IMR-90 (cell line): ENCODE measurements around the gene PMP22. TPM values are rescaled to one million over a fixed set of nuclear protein-coding genes. Genes with fewer than 3 reads are reported as not detected.

Experiments used
- ATAC-seq: fragments of 200-7000 bp; cut with Tn5 transposase; 2 replicates; pipeline ENCODE4 v1.9.1; 2020; ENCODE audit warnings: low read depth, mild to moderate bottlenecking, moderate library complexity
- BruUV-seq: library from RNA; stranded (reverse); fragments of 400-500 nt; replicated peaks from 2 replicates; lab custom pipeline; 2021; lab: Mats Ljungman, UMichigan
- CTCF ChIA-PET: fragments of 300-600 bp; formaldehyde crosslinking; extraction: SDS; loops from one replicate; lab custom pipeline; 2021; ENCODE audit warnings: antibody characterized with exemption; lab: Yijun Ruan, JAX
- POLR2A ChIA-PET: fragments of 300-600 bp; sonication (Branson Sonifier 250); formaldehyde crosslinking; loops from one replicate; lab custom pipeline; 2022; ENCODE audit warnings: antibody characterized with exemption; ENCODE audit not compliant: unreplicated experiment; lab: Charles Lee
- DNase-seq: peaks from one replicate; pipeline ENCODE4 v3.0.0; 2013
- H2AFZ ChIP-seq: replicated peaks from 2 replicates; pipeline ENCODE3; 2013; ENCODE audit warnings: low read length, mild to moderate bottlenecking; ENCODE audit not compliant: poor library complexity
- H2AK5ac ChIP-seq: 2 replicates; pipeline ENCODE4 v1.6.1; 2013; ENCODE audit warnings: low read depth, low read length, inconsistent platforms
- H2AK9ac ChIP-seq: replicated peaks from 2 replicates; pipeline ENCODE3; 2013; ENCODE audit warnings: mild to moderate bottlenecking, low read depth, low read length, moderate library complexity; ENCODE audit not compliant: poor library complexity
- H2BK120ac ChIP-seq: 2 replicates; pipeline ENCODE4 v1.6.1; 2013; ENCODE audit warnings: low read depth, low read length, inconsistent platforms
- H2BK15ac ChIP-seq: 3 replicates; pipeline ENCODE4 v1.6.1; 2013; ENCODE audit warnings: low read depth, low read length, inconsistent platforms
- H2BK20ac ChIP-seq: 2 replicates; pipeline ENCODE4 v1.6.1; 2013; ENCODE audit warnings: low read depth, mild to moderate bottlenecking, inconsistent platforms, low read length, moderate library complexity
- H2BK5ac ChIP-seq: 2 replicates; pipeline ENCODE4 v1.6.1; 2013; ENCODE audit warnings: mild to moderate bottlenecking, low read depth, low read length, inconsistent platforms; ENCODE audit not compliant: poor library complexity, severe bottlenecking
- H3K14ac ChIP-seq: replicated peaks from 2 replicates; pipeline ENCODE4 v1.6.1; 2013; ENCODE audit warnings: low read depth, low read length, inconsistent platforms
- H3K18ac ChIP-seq: 2 replicates; pipeline ENCODE4 v1.6.1; 2013; ENCODE audit warnings: low read depth, low read length, control low read depth
- H3K23ac ChIP-seq: 2 replicates; pipeline ENCODE4 v1.6.1; 2013; ENCODE audit warnings: low read depth, low read length, inconsistent platforms
- H3K27ac ChIP-seq: 2 replicates; pipeline ENCODE4 v1.5.1; 2013; ENCODE audit warnings: mild to moderate bottlenecking, control low read depth, low read length; ENCODE audit not compliant: insufficient read depth
- H3K27me3 ChIP-seq: 2 replicates; pipeline ENCODE4 v1.6.1; 2013; ENCODE audit warnings: low read length; ENCODE audit not compliant: control insufficient read depth, insufficient read depth
- H3K36me3 ChIP-seq: 2 replicates; pipeline ENCODE4 v1.6.1; 2013; ENCODE audit warnings: low read length, mixed read lengths; ENCODE audit not compliant: control insufficient read depth, insufficient read depth
- H3K4ac ChIP-seq: 2 replicates; pipeline ENCODE4 v1.6.1; 2013; ENCODE audit warnings: low read depth, low read length, inconsistent platforms
- H3K4me1 ChIP-seq: 2 replicates; pipeline ENCODE4 v1.6.1; 2013; ENCODE audit warnings: low read length, mixed read lengths; ENCODE audit not compliant: control insufficient read depth, insufficient read depth
- H3K4me2 ChIP-seq: 2 replicates; pipeline ENCODE4 v1.6.1; 2013; ENCODE audit warnings: low read depth, mild to moderate bottlenecking, control low read depth, low read length, moderate library complexity
- H3K4me3 ChIP-seq: 2 replicates; pipeline ENCODE4 v1.5.1; 2013; ENCODE audit warnings: low read depth, mild to moderate bottlenecking, control low read depth, low read length, moderate library complexity; ENCODE audit not compliant: insufficient read depth
- H3K56ac ChIP-seq: 2 replicates; pipeline ENCODE4 v1.6.1; 2013; ENCODE audit warnings: low read length, inconsistent platforms; ENCODE audit not compliant: insufficient read depth; ENCODE audit errors: extremely low read depth
- H3K79me1 ChIP-seq, 2 experiments: 2 replicates each; pipeline ENCODE4 v1.6.1; 2013; ENCODE audit warnings: low read length in 2 of 2, inconsistent platforms in 1 of 2, low read depth in 1 of 2
- H3K9ac ChIP-seq: 2 replicates; pipeline ENCODE4 v1.6.1; 2013; ENCODE audit warnings: low read depth, low read length, control low read depth
- H3K9me1 ChIP-seq: 2 replicates; pipeline ENCODE4 v1.6.1; 2013; ENCODE audit warnings: low read length, inconsistent platforms; ENCODE audit not compliant: insufficient read depth
- H3K9me3 ChIP-seq: 2 replicates; pipeline ENCODE4 v1.6.1; 2013; ENCODE audit warnings: low read length; ENCODE audit not compliant: control insufficient read depth, insufficient read depth
- H4K20me1 ChIP-seq: 2 replicates; pipeline ENCODE4 v1.6.1; 2013; ENCODE audit warnings: low read length, inconsistent platforms; ENCODE audit not compliant: insufficient read depth
- H4K5ac ChIP-seq: 2 replicates; pipeline ENCODE4 v1.6.1; 2013; ENCODE audit warnings: mild to moderate bottlenecking, low read depth, low read length, control low read depth
- H4K8ac ChIP-seq, 2 experiments: 2 replicates each; pipeline ENCODE4 v1.6.1; 2013; ENCODE audit warnings: low read depth in 2 of 2, low read length in 2 of 2, control low read depth in 1 of 2, inconsistent platforms in 1 of 2
- H4K91ac ChIP-seq: 2 replicates; pipeline ENCODE4 v1.6.1; 2013; ENCODE audit warnings: low read depth, low read length, inconsistent platforms; ENCODE audit not compliant: insufficient read depth
- MAFK ChIP-seq: IDR thresholded peaks from 2 replicates; pipeline ENCODE4 v1.6.1; 2012; ENCODE audit warnings: low read depth, low read length, improper control_type of control experiment
- MAZ ChIP-seq: IDR thresholded peaks from 2 replicates; pipeline ENCODE4 v1.6.1; 2012; ENCODE audit warnings: low read depth, mild to moderate bottlenecking, low read length, improper control_type of control experiment, moderate library complexity, borderline replicate concordance
- POLR2A ChIP-seq: IDR thresholded peaks from 2 replicates; pipeline ENCODE4 v1.6.1; 2012; ENCODE audit warnings: mild to moderate bottlenecking, low read depth, low read length
- WGBS, 2 experiments: methylation state at CpG; one replicate each; pipeline versions ENCODE4 v1.1.5 to v1.1.7; 2013; ENCODE audit warnings: missing lambda C conversion rate in 2 of 2; ENCODE audit not compliant: insufficient read length in 1 of 2; ENCODE audit errors: extremely low coverage in 2 of 2; 5-methylcytosine and 5-hydroxymethylcytosine counted together
- dilution Hi-C: fragments of 300-500 bp; cut with HindIII; formaldehyde crosslinking; loops from one replicate; pipeline ENCODE4 v1.14.3; 2018; ENCODE audit warnings: low sequenced_read_pairs; ENCODE audit not compliant: unreplicated experiment
- in situ Hi-C: fragments of 300-500 bp; cut with MboI; formaldehyde crosslinking; loops from 3 replicates; pipeline ENCODE4 v1.14.3; 2019; ENCODE audit warnings: low sequenced_read_pairs, inconsistent platforms, mixed read lengths
- intact Hi-C: fragments of 100-400 bp; cut with micrococcal nuclease; formaldehyde crosslinking; loops from 2 replicates; pipeline ENCODE4 v1.10.0; 2022
- polyA plus RNA-seq, 3 experiments: library from polyadenylated mRNA; depleted of rRNA; stranded (reverse); fragments of >200 nt; gene quantifications; 2 replicates each; pipeline ENCODE4 v1.2.3, GENCODE V29; 2012; ENCODE audit warnings: low replicate concordance in 1 of 3
- total RNA-seq: library from RNA; depleted of rRNA; stranded (reverse); fragments of >200 nt; gene quantifications from 2 replicates; pipeline ENCODE4 v1.2.3, GENCODE V29; 2012
- TF ChIP-seq, protein P1 (sequence below): conservative IDR thresholded peaks from 2 replicates; pipeline ENCODE4 v1.5.1; 2012; ENCODE audit warnings: mild to moderate bottlenecking, low read depth, low read length, improper control_type of control experiment

The PMP22 gene
- total and polyA plus RNA-seq, 2 of the 4 experiments (the other 2 are of a cell fraction), result 33.5 to 72.8 TPM

DNA sequence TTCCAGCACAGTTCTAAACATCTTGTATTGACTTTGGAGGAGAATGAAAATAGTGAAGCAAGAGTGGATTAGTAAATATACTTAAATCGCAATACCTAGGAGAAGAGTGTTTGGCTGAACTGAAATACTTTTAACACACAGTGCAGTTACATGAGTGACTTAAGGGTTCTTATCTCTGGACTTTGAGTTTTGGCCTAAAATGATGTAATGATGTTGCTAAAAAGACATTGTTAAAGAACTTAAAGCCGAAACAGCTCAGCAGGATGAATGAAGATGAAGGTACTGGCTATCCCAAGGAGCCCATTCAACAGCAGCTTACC, 28.1 kb downstream of the PMP22 start:
- H3K18ac ChIP-seq, result no peak overlapping the region
- TF ChIP-seq, protein P1, sequence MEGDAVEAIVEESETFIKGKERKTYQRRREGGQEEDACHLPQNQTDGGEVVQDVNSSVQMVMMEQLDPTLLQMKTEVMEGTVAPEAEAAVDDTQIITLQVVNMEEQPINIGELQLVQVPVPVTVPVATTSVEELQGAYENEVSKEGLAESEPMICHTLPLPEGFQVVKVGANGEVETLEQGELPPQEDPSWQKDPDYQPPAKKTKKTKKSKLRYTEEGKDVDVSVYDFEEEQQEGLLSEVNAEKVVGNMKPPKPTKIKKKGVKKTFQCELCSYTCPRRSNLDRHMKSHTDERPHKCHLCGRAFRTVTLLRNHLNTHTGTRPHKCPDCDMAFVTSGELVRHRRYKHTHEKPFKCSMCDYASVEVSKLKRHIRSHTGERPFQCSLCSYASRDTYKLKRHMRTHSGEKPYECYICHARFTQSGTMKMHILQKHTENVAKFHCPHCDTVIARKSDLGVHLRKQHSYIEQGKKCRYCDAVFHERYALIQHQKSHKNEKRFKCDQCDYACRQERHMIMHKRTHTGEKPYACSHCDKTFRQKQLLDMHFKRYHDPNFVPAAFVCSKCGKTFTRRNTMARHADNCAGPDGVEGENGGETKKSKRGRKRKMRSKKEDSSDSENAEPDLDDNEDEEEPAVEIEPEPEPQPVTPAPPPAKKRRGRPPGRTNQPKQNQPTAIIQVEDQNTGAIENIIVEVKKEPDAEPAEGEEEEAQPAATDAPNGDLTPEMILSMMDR, result no peak
- no peak for TF ChIP-seq MAZ
- TF ChIP-seq MAFK, result no peak
- TF ChIP-seq POLR2A, result no peak
- H2AK5ac ChIP-seq, result no peak overlapping the region
- no peak overlapping the region for H4K91ac ChIP-seq
- no peak overlapping the region for H2BK120ac ChIP-seq
- ChIA-PET CTCF (no interaction called here), POLR2A (interaction anchor here (0.7 kb wide), 1 partner anchor 26 kb away, joined by 3 read pairs; no protein-coding TSS in a partner anchor)
- H4K8ac ChIP-seq, result no peak overlapping the region
- no peak for DNase-seq
- no peaks in the 10 kb centered on the region for H3K27me3 ChIP-seq
- H2BK20ac ChIP-seq, result no peak overlapping the region
- peaks cover 12% of the 10 kb centered on the region for H3K4me1 ChIP-seq
- H3K4me3 ChIP-seq, result no peak overlapping the region
- no peak overlapping the region for H3K14ac ChIP-seq
- WGBS, 2 experiments, result no CpG with 5 or more reads among the region's 2 CpGs
- no peak overlapping the region for H4K5ac ChIP-seq
- intact Hi-C loops (no loop called here), dilution Hi-C loops (no loop called here), in situ Hi-C loops (no loop called here)
- no TSS peak for BruUV-seq
- H3K4me2 ChIP-seq, result no peak overlapping the region
- H2AFZ ChIP-seq, result no peak overlapping the region
- H3K79me1 ChIP-seq, result peaks cover 0 to 56% of the 10 kb centered on the region in 2 experiments; a peak in 2 of 4 replicates
- H3K9ac ChIP-seq, result no peak overlapping the region
- H3K9me1 ChIP-seq, result peaks cover 14% of the 10 kb centered on the region
- H3K9me3 ChIP-seq, result no peaks in the 10 kb centered on the region
- peaks cover 62% of the 10 kb centered on the region for H3K36me3 ChIP-seq
- no peak overlapping the region for H2AK9ac ChIP-seq
- no peak for ATAC-seq
- H2BK15ac ChIP-seq, result no peak overlapping the region
- peaks cover 19% of the 10 kb centered on the region; the same call in 1 of the 2 replicates for H4K20me1 ChIP-seq
- H3K4ac ChIP-seq, result no peak overlapping the region
- no peak overlapping the region for H3K56ac ChIP-seq
- no peak overlapping the region for H3K23ac ChIP-seq
- no peak overlapping the region for H3K27ac ChIP-seq
- H2BK5ac ChIP-seq, result no peak overlapping the region
